ENCODE results near the gene CYB5B.
A peak's percentile ranks its signal among the peaks of the same experiment; 100 is the strongest.

Gene CYB5B

GRCh38 chr16:69424053-69424934 is at the start of gene CYB5B:
CYB5B (plus strand) TSS chr16:69424619; CDS start chr16:69424684, 65 bp downstream.
- DNase-seq (ENCODE audit: low spot score): peak; percentile 97

- no peak for DNase-seq (ENCODE audit: low spot score)
Measured at GRCh38 chr16:69376393-69377059, 47.9 kb upstream of the CYB5B start.

- no peak for DNase-seq (ENCODE audit: low spot score)
Measured at GRCh38 chr16:69378036-69378435, 46.4 kb upstream of the CYB5B start.

- DNase-seq (ENCODE audit: low spot score): no peak
Measured at GRCh38 chr16:69378760-69379159, 45.7 kb upstream of the CYB5B start.

DNA sequence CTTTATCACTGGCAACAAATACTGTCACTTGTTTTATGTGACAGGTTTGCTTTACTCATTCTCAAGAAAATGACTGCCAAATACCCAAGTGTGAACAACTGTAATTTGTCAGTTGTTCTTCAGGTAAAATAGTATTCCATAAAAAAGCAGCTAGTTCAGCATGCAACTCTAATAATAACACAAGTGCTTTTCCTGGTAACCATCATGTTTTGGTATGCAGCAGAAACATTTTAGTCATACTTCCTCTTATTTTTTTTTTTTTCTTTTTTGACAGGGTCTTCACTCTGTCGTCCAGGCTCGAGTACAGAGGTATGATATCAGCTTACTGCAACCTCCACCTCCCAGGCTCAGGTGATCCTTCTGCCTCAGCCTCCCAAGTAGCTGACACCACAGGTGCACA is 43.2 kb upstream of the CYB5B start:
- no peak for DNase-seq (ENCODE audit: low spot score)

GRCh38 chr16:69382421-69382820 is 42.0 kb upstream of the CYB5B start:
- no peak for DNase-seq (ENCODE audit: low spot score)

DNA sequence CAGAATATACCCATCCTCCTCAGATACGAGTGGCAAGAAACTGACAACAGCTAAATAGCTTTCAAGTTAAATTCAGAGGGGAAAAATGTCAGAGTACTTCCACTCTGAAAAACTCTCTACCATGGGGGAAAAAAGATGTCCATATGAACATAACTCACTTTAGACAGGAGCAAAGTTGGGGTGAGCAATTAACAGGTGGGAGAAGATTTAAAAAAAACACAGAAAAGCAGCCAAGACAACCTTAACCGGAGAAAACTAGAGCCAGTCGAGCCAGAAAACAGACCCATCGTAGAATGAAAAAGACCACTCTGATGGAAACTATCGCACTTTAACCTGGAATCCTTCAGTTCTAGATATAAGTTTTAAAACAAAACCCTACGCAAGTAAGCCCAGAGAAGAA is 39.4 kb upstream of the CYB5B start:
- no peak for DNase-seq (ENCODE audit: low spot score)

GRCh38 chr16:69386596-69386995 is 37.8 kb upstream of the CYB5B start:
- DNase-seq (ENCODE audit: low spot score): no peak

- DNase-seq (ENCODE audit: low spot score): no peak
Measured at GRCh38 chr16:69393898-69394849, 30.2 kb upstream of the CYB5B start.

DNA sequence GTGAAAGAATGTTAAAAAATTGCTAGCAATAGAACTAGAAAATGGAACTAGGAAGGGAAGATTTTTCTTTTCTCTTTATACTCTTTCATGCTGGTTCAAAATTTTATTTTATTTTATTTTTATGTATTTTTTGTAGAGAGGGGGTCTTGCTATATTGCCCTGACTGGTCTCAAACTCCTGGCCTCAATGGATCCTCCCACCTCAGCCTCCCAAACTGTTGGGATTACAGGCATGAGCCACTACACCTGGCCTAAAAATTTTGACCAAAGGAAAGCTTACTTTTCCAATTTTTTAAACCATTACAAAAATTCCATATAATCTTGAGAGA is 28.6 kb upstream of the CYB5B start:
- no peak for DNase-seq (ENCODE audit: low spot score)

- DNase-seq (ENCODE audit: low spot score): peak; percentile 81
Measured at GRCh38 chr16:69396187-69397061, 28.0 kb upstream of the CYB5B start.

GRCh38 chr16:69397821-69398521 is 26.4 kb upstream of the CYB5B start:
- peak; percentile 87 for DNase-seq (ENCODE audit: low spot score)

DNA sequence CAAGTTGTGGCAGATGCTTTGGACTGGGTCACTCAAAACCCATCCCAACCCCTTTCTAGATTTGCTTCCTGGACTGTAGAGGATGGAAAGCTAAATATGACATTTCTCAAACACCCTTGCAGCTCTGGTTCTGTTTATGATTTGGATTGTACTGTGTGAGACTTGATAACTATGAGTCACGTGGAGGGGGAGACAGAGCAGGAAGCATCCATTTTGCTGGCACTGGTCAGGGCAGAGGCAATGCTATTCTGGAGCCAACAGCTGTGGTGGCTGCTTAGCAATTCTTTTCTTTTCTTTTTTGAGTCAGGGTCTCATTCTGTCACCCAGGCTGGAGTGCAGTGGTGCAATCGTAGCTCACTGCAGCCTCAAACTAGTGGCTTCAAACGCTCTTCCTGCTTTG is 25.1 kb upstream of the CYB5B start:
- DNase-seq (ENCODE audit: low spot score): no peak

DNA sequence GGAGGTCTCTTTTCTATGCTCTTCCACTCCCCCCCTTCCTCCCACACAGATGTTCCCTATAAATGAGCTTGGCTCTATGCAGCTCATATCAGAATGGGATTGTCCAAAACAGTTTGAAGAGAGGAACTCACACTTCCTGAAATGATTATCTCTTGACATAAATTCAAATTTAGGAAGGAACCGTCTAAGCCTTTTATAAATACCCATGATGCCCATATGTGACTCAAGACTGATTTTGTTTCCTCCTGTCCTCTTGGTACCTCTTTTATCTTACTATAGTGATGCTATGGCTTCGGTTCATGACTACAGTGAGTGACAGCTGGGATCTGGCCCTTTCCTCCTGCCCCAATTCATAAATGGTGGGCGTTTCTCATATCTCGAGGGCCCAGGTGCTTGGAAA is 22.0 kb upstream of the CYB5B start:
- no peak for DNase-seq (ENCODE audit: low spot score)

- peak; percentile 27 for DNase-seq (ENCODE audit: low spot score)
Measured at GRCh38 chr16:69404275-69404805, 20.1 kb upstream of the CYB5B start.

- DNase-seq (ENCODE audit: low spot score): no peak
Measured at GRCh38 chr16:69405326-69405725, 19.1 kb upstream of the CYB5B start.

DNA sequence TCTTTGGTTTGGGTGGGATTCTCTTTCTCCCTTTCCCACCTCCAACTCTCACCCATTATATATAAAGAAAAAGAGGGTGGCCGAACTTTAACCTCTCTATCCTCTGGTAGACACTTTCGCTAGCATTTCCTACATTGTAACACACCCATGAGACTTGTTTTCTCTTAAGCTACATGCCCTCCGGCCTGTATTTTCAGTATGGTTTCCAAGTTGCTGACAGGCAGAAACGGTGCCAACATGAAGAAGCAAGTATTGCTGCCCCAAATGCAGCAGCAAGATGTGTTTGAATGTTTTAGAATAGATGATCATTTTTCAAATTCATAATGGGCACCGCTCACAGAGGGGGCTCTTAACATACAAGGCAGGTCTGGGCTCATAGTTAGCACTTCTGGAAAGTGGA is 18.7 kb upstream of the CYB5B start:
- no peak for DNase-seq (ENCODE audit: low spot score)

DNA sequence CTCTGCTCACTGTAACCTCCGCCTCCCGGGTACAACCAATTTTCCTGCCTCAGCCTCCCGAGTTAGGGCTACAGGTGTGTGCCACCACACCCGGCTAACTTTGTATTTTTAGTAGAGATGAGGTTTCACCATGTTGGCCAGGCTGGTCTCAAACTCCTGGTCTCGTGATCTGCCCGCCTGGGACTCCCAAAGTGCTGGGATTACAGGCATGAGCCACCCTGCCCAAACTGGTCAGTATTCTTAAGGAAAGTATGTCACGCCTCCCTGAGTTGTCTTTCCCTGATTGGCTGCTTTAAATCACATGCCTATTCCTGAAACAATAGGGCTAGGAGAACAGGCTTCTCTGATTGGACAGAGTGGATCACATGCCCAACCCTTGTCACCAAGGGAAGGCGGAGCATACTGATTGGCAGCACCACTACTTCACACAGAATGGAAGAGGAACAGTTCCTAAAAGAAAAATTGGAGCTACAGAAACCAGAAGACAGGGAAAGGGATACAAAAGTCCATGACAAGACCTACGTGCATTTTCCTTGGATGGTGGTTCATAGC is 17.6 kb upstream of the CYB5B start:
- no peak for DNase-seq (ENCODE audit: low spot score)

DNA sequence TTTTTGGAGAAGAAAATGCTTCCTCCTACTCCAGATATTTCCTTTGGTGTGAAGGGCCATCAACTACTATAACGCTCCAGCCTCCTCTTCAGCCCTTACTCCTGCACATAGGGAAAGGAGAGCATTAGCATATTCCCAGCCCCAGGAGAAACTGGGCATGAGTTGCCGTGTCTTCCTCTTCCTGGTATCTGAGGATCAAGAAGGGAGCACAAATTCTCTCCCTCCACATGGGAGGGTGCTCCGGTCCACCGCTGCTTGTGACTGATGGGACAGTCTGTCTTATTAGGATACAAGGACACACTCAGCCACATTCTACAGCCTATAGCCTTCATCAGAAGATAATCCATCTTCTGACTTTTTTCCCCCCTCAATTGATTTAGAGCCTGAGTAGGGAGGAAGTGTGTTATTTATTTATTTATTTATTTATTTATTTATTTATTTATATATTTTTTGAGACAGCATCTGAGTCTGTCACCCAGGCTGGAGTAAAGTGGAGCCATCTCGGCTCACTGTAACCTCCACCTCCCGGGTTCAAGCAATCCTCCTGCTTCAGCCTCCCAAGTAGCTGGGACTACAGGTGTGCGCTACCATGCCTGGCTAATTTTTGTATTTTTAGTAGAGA is 16.6 kb upstream of the CYB5B start:
- no peak for DNase-seq (ENCODE audit: low spot score)

DNA sequence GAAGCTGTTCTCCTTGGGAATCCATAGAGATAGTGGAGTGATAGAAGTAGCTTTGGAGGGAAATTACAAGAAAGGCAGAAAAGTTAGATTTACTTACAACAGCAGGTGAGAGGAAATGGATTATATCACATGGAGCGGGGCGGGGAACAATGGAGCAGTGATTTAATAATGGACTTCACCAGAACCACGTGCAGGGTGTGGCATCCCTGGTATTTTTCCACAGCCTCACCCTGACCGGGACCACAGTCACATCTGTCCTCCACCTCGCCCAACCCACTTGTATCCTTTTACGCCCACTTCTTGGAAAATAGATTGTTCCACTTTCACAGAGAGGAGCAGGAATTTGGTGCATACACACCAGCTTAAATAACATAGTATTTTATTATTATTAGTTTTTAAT is 15.9 kb upstream of the CYB5B start:
- no peak for DNase-seq (ENCODE audit: low spot score)

Data from Ammon's horn (tissue), 1 donor.